ENCODE results near the gene CNFN. TPM values are rescaled to one million over a fixed set of nuclear protein-coding genes. Genes with fewer than 3 reads are reported as not detected.

Gene CNFN
- total RNA-seq, 1 donor from 2014 or later = 1.9 TPM

- peak; percentile 96 to 100 for DNase-seq (ENCODE audit: low spot score in 2 of 2, unreplicated experiment in 2 of 2)
- no peak for TF ChIP-seq CTCF (IDR thresholded peaks at IDR 0.05; ENCODE audit: unreplicated experiment)
- no peaks in the 10 kb centered on the region for H3K9me3 Mint-ChIP-seq
- H3K36me3 Mint-ChIP-seq = no peaks in the 10 kb centered on the region
- H3K4me1 Mint-ChIP-seq = peaks cover 27% of the 10 kb centered on the region
- peak overlapping the region; percentile 98 for H3K27ac Mint-ChIP-seq
- peak overlapping the region; percentile 90 for H3K4me3 Mint-ChIP-seq
- H3K27me3 Mint-ChIP-seq (ENCODE audit: low read depth) = peaks cover 14% of the 10 kb centered on the region
These were observed 6.5 kb upstream of the CNFN start for GRCh38 chr19:42396381-42397262.

GRCh38 chr19:42394751-42395150 lies 4.7 kb upstream of the CNFN start:
- DNase-seq (ENCODE audit: low spot score in 2 of 2, unreplicated experiment in 2 of 2) = no peak
- peaks cover 31% of the 10 kb centered on the region for H3K27me3 Mint-ChIP-seq (ENCODE audit: low read depth)
- H3K27ac Mint-ChIP-seq = no peak overlapping the region
- no peaks in the 10 kb centered on the region for H3K9me3 Mint-ChIP-seq
- peaks cover 24% of the 10 kb centered on the region for H3K4me1 Mint-ChIP-seq
- no peak for TF ChIP-seq CTCF (IDR thresholded peaks at IDR 0.05; ENCODE audit: unreplicated experiment)
- H3K4me3 Mint-ChIP-seq = no peak overlapping the region
- H3K36me3 Mint-ChIP-seq = no peaks in the 10 kb centered on the region

GRCh38 chr19:42392165-42392564 lies 2.1 kb upstream of the CNFN start:
- H3K4me1 Mint-ChIP-seq = peaks cover 15% of the 10 kb centered on the region
- no peaks in the 10 kb centered on the region for H3K9me3 Mint-ChIP-seq
- H3K27me3 Mint-ChIP-seq (ENCODE audit: low read depth) = peaks cover 44% of the 10 kb centered on the region
- no peak overlapping the region for H3K4me3 Mint-ChIP-seq
- TF ChIP-seq CTCF (IDR thresholded peaks at IDR 0.05; ENCODE audit: unreplicated experiment) = no peak
- no peak overlapping the region for H3K27ac Mint-ChIP-seq
- DNase-seq (ENCODE audit: low spot score in 2 of 2, unreplicated experiment in 2 of 2) = no peak
- H3K36me3 Mint-ChIP-seq = no peaks in the 10 kb centered on the region

GRCh38 chr19:42388851-42389489 lies 1.1 kb downstream of the CNFN start:
- peaks cover 7% of the 10 kb centered on the region for H3K4me1 Mint-ChIP-seq
- no peaks in the 10 kb centered on the region for H3K9me3 Mint-ChIP-seq
- H3K4me3 Mint-ChIP-seq = no peak overlapping the region
- no peak for TF ChIP-seq CTCF (IDR thresholded peaks at IDR 0.05; ENCODE audit: unreplicated experiment)
- no peaks in the 10 kb centered on the region for H3K36me3 Mint-ChIP-seq
- no peak overlapping the region for H3K27ac Mint-ChIP-seq
- no peak for DNase-seq (ENCODE audit: low spot score in 2 of 2, unreplicated experiment in 2 of 2)
- H3K27me3 Mint-ChIP-seq (ENCODE audit: low read depth) = peaks cover 50% of the 10 kb centered on the region

- Mint-ChIP-seq H3K36me3 (no peaks in the 10 kb centered on the region), H3K4me3 (peak overlapping the region; percentile 58), H3K27ac (peak overlapping the region; percentile 6), H3K27me3 (ENCODE audit: low read depth) (peaks cover 53% of the 10 kb centered on the region), H3K9me3 (no peaks in the 10 kb centered on the region), H3K4me1 (peaks cover 7% of the 10 kb centered on the region)
- TF ChIP-seq CTCF (IDR thresholded peaks at IDR 0.05; ENCODE audit: unreplicated experiment) = no peak
- peak in 1 of 2 experiments; percentile 53 for DNase-seq (ENCODE audit: low spot score in 2 of 2, unreplicated experiment in 2 of 2)
These were observed 3.0 kb downstream of the CNFN start for GRCh38 chr19:42386974-42387707.
